Esophagus squamous epithelium (tissue), 5 donors: ENCODE data around the gene PCSK1. TPM values are rescaled to one million over a fixed set of nuclear protein-coding genes. Genes with fewer than 3 reads are reported as not detected.

Experiments used
- DNase-seq: peaks from one replicate; lab custom pipeline; 2025; lab: John Stamatoyannopoulos, UW
- H3K27ac ChIP-seq, 4 donors: fragments of 200-600 bp; sonication (generic); one replicate each; pipeline ENCODE4 v1.5.1; 2016 to 2019; ENCODE audit warnings: mild to moderate bottlenecking in 1 of 4
- H3K27me3 ChIP-seq, 4 donors: fragments of 200-600 bp; sonication (generic); 1 replicate in 3 of 4; 2 replicates in 1 of 4; pipeline versions ENCODE4 v1.5.1 to v1.6.0; 2017 to 2021; ENCODE audit warnings: antibody characterized with exemption in 1 of 4
- H3K36me3 ChIP-seq, 3 donors: fragments of 200-600 bp; sonication (generic); one replicate each; pipeline ENCODE4 v1.5.1; 2016 to 2019
- H3K4me1 ChIP-seq, 3 donors: fragments of 200-600 bp; sonication (generic); one replicate each; pipeline ENCODE4 v1.5.1; 2017 to 2019
- H3K4me3 ChIP-seq, 4 donors: fragments of 200-600 bp; sonication (generic); 1 replicate in 3 of 4; 2 replicates in 1 of 4; pipeline ENCODE4 v1.5.1; 2016 to 2019; ENCODE audit warnings: mild to moderate bottlenecking in 2 of 4, moderate library complexity in 1 of 4
- H3K9me3 ChIP-seq, 3 donors: fragments of 200-600 bp; sonication (generic); one replicate each; pipeline ENCODE4 v1.5.1; 2016 to 2019
- CTCF ChIP-seq, 6 experiments: fragments of 450-650 bp in 4 of 6; fragments of 200-600 bp in 2 of 6; sonication (generic) in 2 of 6; IDR thresholded peaks; one replicate each; pipeline ENCODE4 v1.5.1; 2016 to 2019; ENCODE audit warnings: antibody characterized with exemption in 6 of 6, mild to moderate bottlenecking in 4 of 6, moderate library complexity in 4 of 6
- POLR2A ChIP-seq, 4 donors: fragments of 450-650 bp; IDR thresholded peaks; one replicate each; pipeline ENCODE4 v1.6.1; 2017; ENCODE audit warnings: antibody characterized with exemption in 4 of 4, mild to moderate bottlenecking in 4 of 4, moderate library complexity in 3 of 4
- WGBS, 2 donors: methylation state at CpG; one replicate each; pipeline ENCODE4 v1.1.5; 2018; 5-methylcytosine and 5-hydroxymethylcytosine counted together
- intact Hi-C: fragments of 100-400 bp; cut with DNase I; formaldehyde crosslinking; loops from one replicate; pipeline ENCODE4 v1.15.0; 2022
- total RNA-seq, 4 donors: library from RNA; depleted of rRNA; stranded (reverse); fragments of >200 nt; gene quantifications; one replicate each; pipeline ENCODE4 v1.1.0, GENCODE V29; 2016
- donor health status: DM: yes; HTN: yes; CAD: no.

Gene PCSK1
- total RNA-seq, 4 donors from 2014 or later: 0.09 to 1.1 (median 0.19) TPM; not detected in 1

- no peaks in the 10 kb centered on the region for H3K9me3 ChIP-seq
- DNase-seq: no peak
- no peaks in the 10 kb centered on the region for H3K36me3 ChIP-seq
- H3K27ac ChIP-seq: no peak overlapping the region
- no peaks in the 10 kb centered on the region for H3K4me1 ChIP-seq
- TF ChIP-seq POLR2A (IDR thresholded peaks at IDR 0.05) (no peak), CTCF (IDR thresholded peaks at IDR 0.05) (no peak)
- no peaks in the 10 kb centered on the region for H3K27me3 ChIP-seq
- intact Hi-C loops: no loop called here
- 71 to 72% methylated on average over 1 of the region's 1 CpG for WGBS, 2 donors
- H3K4me3 ChIP-seq: no peak overlapping the region
Observed at GRCh38 chr5:96385538-96385937, 47.5 kb downstream of the PCSK1 start.

- Histone ChIP-seq H3K4me3 (no peak overlapping the region), H3K27me3 (no peaks in the 10 kb centered on the region), H3K27ac (no peak overlapping the region), H3K4me1 (no peaks in the 10 kb centered on the region), H3K9me3 (no peaks in the 10 kb centered on the region), H3K36me3 (no peaks in the 10 kb centered on the region)
- no peak for TF ChIP-seq CTCF (IDR thresholded peaks at IDR 0.05)
- TF ChIP-seq POLR2A (IDR thresholded peaks at IDR 0.05): no peak
- intact Hi-C loops: no loop called here
- DNase-seq: no peak
- WGBS, 2 donors: 47 to 54% methylated on average over 3 of the region's 3 CpGs
Observed at GRCh38 chr5:96384353-96384752, 48.7 kb downstream of the PCSK1 start.

GRCh38 chr5:96381526-96381925 lies 51.5 kb downstream of the PCSK1 start:
- no peak overlapping the region for H3K27ac ChIP-seq
- H3K27me3 ChIP-seq: no peaks in the 10 kb centered on the region
- 69 to 80% methylated on average over 5 of the region's 5 CpGs for WGBS, 2 donors
- no peak overlapping the region for H3K4me3 ChIP-seq
- H3K4me1 ChIP-seq: no peaks in the 10 kb centered on the region
- intact Hi-C loops: no loop called here
- H3K36me3 ChIP-seq: no peaks in the 10 kb centered on the region
- TF ChIP-seq CTCF (IDR thresholded peaks at IDR 0.05) (no peak), POLR2A (IDR thresholded peaks at IDR 0.05) (no peak)
- no peaks in the 10 kb centered on the region for H3K9me3 ChIP-seq
- no peak for DNase-seq

- 92% methylated on average over 5 of the region's 5 CpGs for WGBS, 2 donors
- H3K27ac ChIP-seq: no peak overlapping the region
- TF ChIP-seq POLR2A (IDR thresholded peaks at IDR 0.05): no peak
- TF ChIP-seq CTCF (IDR thresholded peaks at IDR 0.05): no peak
- no peaks in the 10 kb centered on the region for H3K4me1 ChIP-seq
- intact Hi-C loops: no loop called here
- no peaks in the 10 kb centered on the region for H3K27me3 ChIP-seq
- no peaks in the 10 kb centered on the region for H3K9me3 ChIP-seq
- DNase-seq: no peak
- H3K4me3 ChIP-seq: no peak overlapping the region
- no peaks in the 10 kb centered on the region for H3K36me3 ChIP-seq
Observed at GRCh38 chr5:96379896-96380295, 53.2 kb downstream of the PCSK1 start.

- no peak overlapping the region for H3K27ac ChIP-seq
- intact Hi-C loops: no loop called here
- no peaks in the 10 kb centered on the region for H3K9me3 ChIP-seq
- H3K36me3 ChIP-seq: no peaks in the 10 kb centered on the region
- no peaks in the 10 kb centered on the region for H3K4me1 ChIP-seq
- H3K4me3 ChIP-seq: no peak overlapping the region
- TF ChIP-seq POLR2A (IDR thresholded peaks at IDR 0.05) (no peak), CTCF (IDR thresholded peaks at IDR 0.05) (no peak)
- DNase-seq: no peak
- H3K27me3 ChIP-seq: no peaks in the 10 kb centered on the region
Observed at GRCh38 chr5:96377597-96377996, 55.5 kb downstream of the PCSK1 start.
